GM20431 (cell line): ENCODE results near the gene ASRGL1.

Experiments
- in situ Hi-C: fragments of 300-500 bp; cut with MseI, MboI; formaldehyde crosslinking; loops from one replicate; pipeline ENCODE4 v1.15.0; 2020; ENCODE audit warnings: low sequenced_read_pairs; ENCODE audit not compliant: unreplicated experiment

Gene ASRGL1

GRCh38 chr11:62406034-62406433, 68.8 kb downstream of the ASRGL1 start:
- in situ Hi-C loops = no loop called here

GRCh38 chr11:62409831-62410230, 72.6 kb downstream of the ASRGL1 start:
- in situ Hi-C loops = no loop called here

- in situ Hi-C loops = no loop called here
Measured at GRCh38 chr11:62410972-62411371, 73.7 kb downstream of the ASRGL1 start.

- in situ Hi-C loops = no loop called here
Measured at GRCh38 chr11:62411524-62411923, 74.3 kb downstream of the ASRGL1 start.

GRCh38 chr11:62413060-62413696, 75.9 kb downstream of the ASRGL1 start:
- in situ Hi-C loops = no loop called here

- in situ Hi-C loops = no loop called here
Measured at GRCh38 chr11:62416596-62416995, 79.3 kb downstream of the ASRGL1 start.

GRCh38 chr11:62418136-62418535, 80.9 kb downstream of the ASRGL1 start:
- in situ Hi-C loops = no loop called here

- in situ Hi-C loops = no loop called here
Measured at GRCh38 chr11:62418733-62419132, 81.5 kb downstream of the ASRGL1 start, which contains the start of gene SCGB1A1. TSS of gene SCGB1A1 (plus strand) at chr11:62419033. CDS start at chr11:62419096, 63 bp downstream.

- in situ Hi-C loops = no loop called here
Measured at GRCh38 chr11:62419314-62419929, 82.2 kb downstream of the ASRGL1 start.

GRCh38 chr11:62419943-62420342, 82.7 kb downstream of the ASRGL1 start:
- in situ Hi-C loops = no loop called here

- in situ Hi-C loops = no loop called here
Measured at GRCh38 chr11:62420882-62421281, 83.6 kb downstream of the ASRGL1 start.

- in situ Hi-C loops = no loop called here
Measured at GRCh38 chr11:62421996-62422395, 84.7 kb downstream of the ASRGL1 start.

- in situ Hi-C loops = no loop called here
Measured at GRCh38 chr11:62423012-62423411, 85.8 kb downstream of the ASRGL1 start.

- in situ Hi-C loops = no loop called here
Measured at GRCh38 chr11:62427630-62428233, 90.5 kb downstream of the ASRGL1 start.

- in situ Hi-C loops = no loop called here
Measured at GRCh38 chr11:62428871-62429560, 91.8 kb downstream of the ASRGL1 start.

- in situ Hi-C loops = no loop called here
Measured at GRCh38 chr11:62430425-62430824, 93.2 kb downstream of the ASRGL1 start.

- in situ Hi-C loops = no loop called here
Measured at GRCh38 chr11:62431171-62431901, 94.1 kb downstream of the ASRGL1 start.

GRCh38 chr11:62432695-62433094, 95.4 kb downstream of the ASRGL1 start:
- in situ Hi-C loops = no loop called here

- in situ Hi-C loops = no loop called here
Measured at GRCh38 chr11:62433141-62433903, 96.1 kb downstream of the ASRGL1 start.

- in situ Hi-C loops = no loop called here
Measured at GRCh38 chr11:62433904-62434276, 96.6 kb downstream of the ASRGL1 start.
